ENCODE measurements around the gene NOC4L.
"Not testable (repeated sequence)": the region's sequence is repeated elsewhere in the genome, so short reads cannot be mapped to it uniquely, and the experiment has no call there.

DNA sequence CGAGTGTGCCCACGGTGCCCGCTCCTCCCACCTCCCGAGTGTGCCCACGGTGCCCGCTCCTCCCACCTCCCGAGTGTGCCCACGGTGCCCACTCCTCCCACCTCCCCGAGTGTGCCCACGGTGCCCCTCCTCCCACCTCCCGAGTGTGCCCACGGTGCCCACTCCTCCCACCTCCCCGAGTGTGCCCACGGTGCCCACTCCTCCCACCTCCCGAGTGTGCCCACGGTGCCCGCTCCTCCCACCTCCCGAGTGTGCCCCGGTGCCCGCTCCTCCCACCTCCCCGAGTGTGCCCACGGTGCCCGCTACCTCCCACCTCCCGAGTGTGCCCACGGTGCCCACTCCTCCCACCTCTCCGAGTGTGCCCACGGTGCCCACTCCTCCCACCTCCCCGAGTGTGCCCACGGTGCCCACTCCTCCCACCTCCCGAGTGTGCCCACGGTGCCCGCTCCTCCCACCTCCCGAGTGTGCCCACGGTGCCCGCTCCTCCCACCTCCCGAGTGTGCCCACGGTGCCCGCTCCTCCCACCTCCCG lies 9.5 kb upstream of the NOC4L start:
- not testable (repeated sequence) for TF ChIP-seq YY1 (IDR thresholded peaks at IDR 0.05; ENCODE audit: insufficient read depth, insufficient read length); ZNF274 (IDR thresholded peaks at IDR 0.05; ENCODE audit: low read depth, low read length); SUZ12 (IDR thresholded peaks at IDR 0.05; ENCODE audit: extremely low read depth, insufficient read depth, insufficient read length)

All from NT2/D1 (cell line).